ENCODE results near the gene PREPL. TPM values are rescaled to one million over a fixed set of nuclear protein-coding genes. Genes with fewer than 3 reads are reported as not detected.

PREPL gene
- total and polyA plus RNA-seq, 2 of the 13 experiments (the other 11 are each of a cell fraction or from before 2014, with no cell fraction given), result 19.7 to 34.3 TPM

GRCh38 chr2:44372246-44372645 lies 11.0 kb upstream of the PREPL start (continued):
- TF ChIP-seq RERE (CRISPR knock-in tag; IDR thresholded peaks at IDR 0.05; ENCODE audit: low read depth), result no peak
- TF ChIP-seq ZNF256 (CRISPR knock-in tag; conservative IDR thresholded peaks at IDR 0.05), result no peak
- TF ChIP-seq ZNF407 (CRISPR knock-in tag; IDR thresholded peaks at IDR 0.05; ENCODE audit: not compliant biosample characterization), result no peak
- no peak for TF ChIP-seq TOPORS (CRISPR knock-in tag; IDR thresholded peaks at IDR 0.05)
- no peak for TF ChIP-seq KDM5A (IDR thresholded peaks at IDR 0.05; ENCODE audit: borderline replicate concordance, low read length)
- TF ChIP-seq ZMYM3 (CRISPR knock-in tag; IDR thresholded peaks at IDR 0.05), result no peak
- TF ChIP-seq ZNF766 (CRISPR knock-in tag; IDR thresholded peaks at IDR 0.05; ENCODE audit: borderline replicate concordance), result no peak
- TF ChIP-seq, protein P1, sequence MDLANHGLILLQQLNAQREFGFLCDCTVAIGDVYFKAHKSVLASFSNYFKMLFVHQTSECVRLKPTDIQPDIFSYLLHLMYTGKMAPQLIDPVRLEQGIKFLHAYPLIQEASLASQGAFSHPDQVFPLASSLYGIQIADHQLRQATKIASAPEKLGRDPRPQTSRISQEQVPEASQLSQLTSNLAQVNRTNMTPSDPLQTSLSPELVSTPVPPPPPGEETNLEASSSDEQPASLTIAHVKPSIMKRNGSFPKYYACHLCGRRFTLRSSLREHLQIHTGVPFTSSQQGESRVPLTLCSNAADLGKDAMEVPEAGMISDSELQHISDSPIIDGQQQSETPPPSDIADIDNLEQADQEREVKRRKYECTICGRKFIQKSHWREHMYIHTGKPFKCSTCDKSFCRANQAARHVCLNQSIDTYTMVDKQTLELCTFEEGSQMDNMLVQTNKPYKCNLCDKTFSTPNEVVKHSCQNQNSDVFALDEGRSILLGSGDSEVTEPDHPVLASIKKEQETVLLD (CRISPR knock-in tag; IDR thresholded peaks at IDR 0.05; ENCODE audit: low read depth), result no peak
- TF ChIP-seq ZNF576 (CRISPR knock-in tag; IDR thresholded peaks at IDR 0.05), result no peak
- TF ChIP-seq CC2D1A (CRISPR knock-in tag; IDR thresholded peaks at IDR 0.05), result no peak
